GM18951 (cell line): ENCODE measurements around the gene CA11.

Experiments used
- POLR2A ChIP-seq: IDR thresholded peaks from 4 replicates; pipeline ENCODE4 v1.6.1; 2011; ENCODE audit warnings: mild to moderate bottlenecking; ENCODE audit not compliant: insufficient read length, insufficient read depth; ENCODE audit errors: extremely low read depth
- in situ Hi-C: fragments of 300-500 bp; cut with MboI; formaldehyde crosslinking; loops from one replicate; pipeline ENCODE4 v1.12.0; 2022; ENCODE audit warnings: low sequenced_read_pairs, mixed read lengths, inconsistent platforms; ENCODE audit not compliant: unreplicated experiment

The CA11 gene

DNA sequence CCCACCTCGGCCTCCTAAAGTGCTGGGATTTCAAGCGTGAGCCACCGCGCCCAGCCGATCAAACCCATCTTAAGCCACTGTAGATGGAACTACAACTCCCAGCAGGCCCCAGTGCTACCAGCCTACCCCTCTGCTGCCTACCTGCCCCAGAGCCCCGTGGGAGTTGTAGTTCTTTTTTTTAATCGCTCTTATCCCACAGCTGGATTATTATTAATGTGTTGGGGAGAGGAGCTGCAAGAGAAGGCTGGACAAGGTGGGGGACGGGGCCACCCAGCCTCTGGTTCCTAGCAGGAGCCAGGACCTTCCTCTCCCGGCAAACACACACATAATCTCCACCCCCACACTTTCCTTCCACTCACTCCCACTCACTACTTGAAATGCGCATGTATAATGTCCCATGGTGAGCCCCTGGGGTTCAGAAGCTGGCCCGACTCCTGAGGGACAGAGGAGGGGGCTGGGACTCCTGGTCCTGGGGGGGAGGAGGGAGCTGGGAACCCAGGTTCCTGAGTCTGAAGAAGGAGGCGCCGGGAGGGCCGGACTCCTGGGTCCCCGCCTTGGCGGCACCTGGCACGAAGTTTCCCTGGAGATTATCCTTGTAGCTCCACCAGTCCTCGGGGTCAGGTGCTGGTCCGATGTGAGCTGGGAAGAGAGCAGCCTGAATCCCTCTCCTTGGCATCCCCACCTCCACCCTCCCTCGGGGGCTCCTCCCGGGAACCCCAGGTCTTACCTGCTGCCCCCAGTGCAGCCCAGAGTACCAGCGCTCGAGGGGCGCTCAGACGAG is 958 bp downstream of the CA11 start:
- in situ Hi-C loops = no loop called here

DNA sequence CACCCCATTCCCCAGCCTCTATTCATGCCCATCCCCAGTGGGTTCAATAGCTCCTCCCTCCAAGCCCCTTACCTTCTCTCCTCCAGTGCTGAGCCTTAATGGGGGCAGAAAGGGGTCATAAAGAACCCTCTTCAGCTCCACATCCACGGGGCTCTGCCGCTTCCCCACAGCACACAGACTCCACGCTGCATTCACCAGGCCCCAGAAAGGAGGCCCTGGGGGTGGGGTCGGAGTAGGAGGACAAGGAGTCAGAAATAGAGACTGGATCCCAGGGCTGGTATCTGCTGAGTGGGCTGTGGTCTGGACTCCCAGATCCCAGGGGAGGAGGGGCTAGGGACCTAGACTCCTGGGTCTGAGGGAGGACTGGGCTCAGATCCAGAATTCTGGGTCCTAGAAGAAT is 1.6 kb downstream of the CA11 start:
- no peak for TF ChIP-seq POLR2A
- in situ Hi-C loops = no loop called here

More for the DNA sequence above, 958 bp downstream of the CA11 start:
- TF ChIP-seq POLR2A = no peak

GRCh38 chr19:48642862-48643261 is 3.1 kb downstream of the CA11 start:
- in situ Hi-C loops = no loop called here
- no peak for TF ChIP-seq POLR2A

- in situ Hi-C loops = no loop called here
- no peak for TF ChIP-seq POLR2A
Observed at GRCh38 chr19:48641850-48642249, 4.1 kb downstream of the CA11 start.

- in situ Hi-C loops = no loop called here
- TF ChIP-seq POLR2A = no peak
Observed at GRCh38 chr19:48639483-48640375, 6.3 kb downstream of the CA11 start.

- in situ Hi-C loops = no loop called here
- no peak for TF ChIP-seq POLR2A
Observed at GRCh38 chr19:48638831-48639381, 7.1 kb downstream of the CA11 start.

DNA sequence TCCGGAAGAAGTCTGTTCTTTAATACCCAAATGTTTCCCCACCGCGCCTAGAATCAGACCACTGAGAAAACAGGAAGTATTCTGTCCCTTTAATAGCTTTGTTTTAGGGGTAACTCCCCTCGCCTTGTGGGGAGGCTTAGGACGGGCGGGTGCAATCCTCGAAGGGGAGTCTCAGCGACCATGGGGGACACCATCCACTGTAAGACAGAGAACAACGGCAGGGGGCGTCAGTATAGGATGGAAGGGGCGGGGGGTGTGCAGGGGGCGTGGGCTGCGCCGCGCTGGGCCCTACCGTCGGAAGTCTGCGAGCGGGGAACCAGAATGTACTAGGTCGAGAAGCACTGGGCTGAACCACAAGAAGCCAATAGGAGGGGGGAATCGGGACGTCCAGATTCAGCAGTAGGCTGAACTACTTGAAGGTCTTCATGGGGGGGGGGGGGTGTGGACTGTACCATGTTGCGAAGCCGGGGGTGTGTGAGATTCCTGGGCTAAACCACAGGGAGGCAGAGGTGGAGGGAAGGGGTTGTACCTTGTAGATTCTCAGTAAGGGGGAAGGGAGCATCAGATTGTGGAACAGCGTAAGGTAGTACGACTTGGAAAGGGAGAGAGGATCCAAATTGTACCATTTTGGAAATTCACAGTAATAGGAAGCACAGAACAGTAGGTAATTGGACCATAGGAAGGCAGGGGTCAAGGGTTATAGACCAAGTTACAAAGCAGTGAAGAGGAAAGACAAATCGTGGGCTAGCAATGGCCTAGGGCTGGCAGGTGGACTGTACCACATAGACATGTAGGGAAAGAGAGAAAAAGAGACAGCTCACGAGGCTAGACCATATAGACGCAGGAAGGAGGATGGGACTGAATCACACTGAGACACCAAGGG is 7.8 kb downstream of the CA11 start:
- in situ Hi-C loops = no loop called here
- TF ChIP-seq POLR2A = peak; percentile 39

DNA sequence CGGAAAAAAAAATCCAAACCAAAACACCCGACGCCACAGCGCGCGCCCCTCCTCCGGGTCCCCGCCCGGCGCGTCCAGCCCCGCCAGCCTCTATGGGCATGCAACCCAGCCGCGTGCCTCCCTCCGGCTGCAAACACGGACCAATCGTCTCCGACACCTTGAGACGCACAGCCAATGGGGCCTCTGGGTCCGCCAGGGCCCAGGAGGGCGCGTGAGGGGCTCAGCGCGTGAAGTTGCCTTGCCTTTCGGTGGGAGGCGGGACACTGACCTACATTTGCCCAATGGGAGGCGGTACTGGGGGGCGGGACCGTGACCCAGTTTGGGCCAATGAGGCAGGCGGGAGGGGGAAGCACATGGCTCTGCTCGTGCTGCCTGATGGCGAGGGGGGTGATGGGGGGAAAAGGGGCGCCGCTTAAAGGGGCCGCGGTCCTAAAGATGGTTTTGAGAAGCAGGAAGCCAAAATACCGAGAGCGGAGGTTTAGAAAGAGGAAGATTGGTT is 8.5 kb downstream of the CA11 start:
- in situ Hi-C loops = no loop called here
- TF ChIP-seq POLR2A = no peak

DNA sequence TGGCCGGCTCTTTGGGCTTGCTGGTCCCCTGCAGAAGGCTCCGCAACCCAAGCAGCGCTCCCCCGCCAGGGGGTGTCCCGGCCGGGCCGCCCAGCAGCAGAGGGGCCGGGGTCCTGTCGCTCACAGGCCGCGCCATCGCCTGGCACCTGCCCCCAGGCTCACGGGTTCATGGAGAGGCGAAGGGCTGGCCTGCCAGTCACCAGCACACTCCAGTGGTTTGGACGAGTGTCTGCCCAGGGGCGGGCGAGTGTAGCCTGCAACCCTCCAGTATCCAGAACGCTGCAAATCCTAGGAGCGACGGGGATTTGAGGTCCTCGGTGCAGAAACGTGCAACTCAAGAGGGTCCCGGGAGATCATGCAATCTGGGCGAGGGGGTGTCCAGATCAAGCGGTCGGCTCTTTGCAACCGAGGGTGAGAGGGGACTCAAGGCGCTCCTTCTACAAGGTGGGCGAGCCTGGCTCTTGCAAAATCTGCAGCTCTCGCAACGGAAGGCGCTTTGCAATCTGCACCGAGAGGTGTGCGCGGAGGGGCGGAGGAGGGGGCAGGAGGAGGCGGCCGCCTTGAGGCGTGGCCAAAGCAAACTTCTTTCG is 9.0 kb downstream of the CA11 start, which contains the start of gene DBP:
TSS of gene DBP (minus strand) at position 521 of the 590 bp plus-strand sequence. CDS start at position 136, 385 bp downstream.
- TF ChIP-seq POLR2A = no peak
- in situ Hi-C loops = no loop called here

DNA sequence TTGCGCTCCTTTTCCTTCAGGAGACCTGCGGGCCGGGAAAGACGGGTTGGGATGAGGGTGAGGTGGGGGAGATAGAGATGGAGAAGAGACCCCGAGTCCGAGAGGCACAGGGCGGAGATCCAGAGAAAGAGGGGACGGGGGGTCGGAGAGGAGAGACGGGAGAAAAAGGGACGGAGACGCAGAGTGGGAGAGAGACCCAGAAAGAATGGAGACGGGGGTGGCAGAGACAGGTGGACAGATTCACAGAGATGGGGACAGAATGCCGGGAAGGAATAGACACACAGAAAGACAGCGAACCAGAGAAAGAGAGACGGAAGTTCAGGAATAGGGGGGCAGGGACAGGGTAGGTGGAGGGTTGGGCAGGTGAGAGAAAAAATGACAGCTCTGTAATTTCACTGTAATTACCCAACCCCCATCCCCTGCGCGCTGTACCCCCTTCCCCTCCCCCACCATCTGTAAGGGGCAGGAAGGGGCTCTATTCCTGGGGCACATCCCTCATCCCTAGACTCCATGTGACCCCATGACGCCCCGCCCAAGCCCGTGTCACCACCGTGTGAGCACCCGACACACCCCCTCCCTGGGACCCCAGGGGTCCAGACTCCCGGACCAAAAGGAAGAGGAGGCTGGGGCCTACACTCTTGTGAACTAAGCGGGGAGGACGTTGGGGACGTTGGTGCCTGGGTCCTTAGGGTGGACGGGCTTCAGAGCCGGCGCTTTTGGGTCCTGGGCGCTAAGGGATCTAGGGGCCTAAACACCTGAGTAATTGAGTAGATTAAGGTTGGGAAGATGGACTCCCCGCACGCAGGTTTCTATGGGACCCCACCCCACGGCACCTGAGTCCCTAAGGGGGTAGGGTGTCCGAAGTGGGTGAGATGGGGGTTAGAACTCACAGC is 9.8 kb downstream of the CA11 start:
- in situ Hi-C loops = no loop called here
- TF ChIP-seq POLR2A = no peak

GRCh38 chr19:48635263-48635965 is 10.6 kb downstream of the CA11 start:
- in situ Hi-C loops = no loop called here
- TF ChIP-seq POLR2A = peak; percentile 47
